Glomerular visceral epithelial cell (primary cell): ENCODE measurements around the gene OR3A3.

Experiments used
- DNase-seq: peaks from one replicate; pipeline ENCODE4 v3.0.0-alpha.2; 2016; ENCODE audit errors: extremely low spot score

Gene OR3A3

DNA sequence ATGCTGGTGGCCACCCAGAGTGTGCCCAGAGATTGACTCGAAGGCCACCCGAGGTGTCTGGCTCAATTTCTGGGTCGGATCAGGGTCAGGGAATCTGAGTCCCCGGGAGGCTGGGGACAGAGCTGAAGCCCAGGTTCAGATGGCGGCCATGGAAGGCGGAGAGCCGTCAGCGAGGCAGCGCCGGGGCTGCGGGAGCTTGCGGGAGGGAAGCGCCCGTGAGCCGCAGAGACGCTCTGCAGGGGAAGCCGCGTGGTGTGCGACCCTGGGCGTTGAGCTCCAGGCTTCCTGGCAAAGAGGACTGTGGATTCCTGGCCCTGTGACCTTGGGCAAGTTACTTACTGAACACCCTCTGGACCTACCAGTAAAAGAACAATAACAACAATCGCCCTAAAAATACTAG lies 61.0 kb downstream of the OR3A3 start:
- DNase-seq = no peak
